Measurements from ENCODE around the gene STK26. TPM values are rescaled to one million over a fixed set of nuclear protein-coding genes. Genes with fewer than 3 reads are reported as not detected.

The STK26 gene
- total and polyA plus RNA-seq, 2 of the 13 experiments (the other 11 are each of a cell fraction or from before 2014, with no cell fraction given) = 16.9 to 47.9 TPM

DNA sequence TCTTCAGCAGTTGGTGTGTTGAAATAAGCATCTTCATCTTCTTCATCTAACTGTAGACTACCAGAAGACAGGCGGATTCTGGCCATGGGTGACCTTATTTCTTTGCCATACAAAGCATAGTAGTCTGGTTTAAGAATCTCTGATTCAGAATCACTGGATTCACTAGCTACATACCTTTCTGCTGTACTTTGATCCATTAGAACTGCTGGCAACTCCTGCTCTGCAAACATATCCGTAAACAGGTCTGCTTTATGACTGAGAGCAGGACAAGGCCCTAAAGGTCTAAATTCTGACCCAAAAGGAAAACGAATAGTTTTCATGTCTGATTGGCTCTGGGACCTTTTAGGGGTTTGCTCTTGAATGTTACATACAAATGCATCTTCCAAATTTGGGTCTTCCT lies 54.8 kb downstream of the STK26 start (continued):
- TF ChIP-seq, protein P1, sequence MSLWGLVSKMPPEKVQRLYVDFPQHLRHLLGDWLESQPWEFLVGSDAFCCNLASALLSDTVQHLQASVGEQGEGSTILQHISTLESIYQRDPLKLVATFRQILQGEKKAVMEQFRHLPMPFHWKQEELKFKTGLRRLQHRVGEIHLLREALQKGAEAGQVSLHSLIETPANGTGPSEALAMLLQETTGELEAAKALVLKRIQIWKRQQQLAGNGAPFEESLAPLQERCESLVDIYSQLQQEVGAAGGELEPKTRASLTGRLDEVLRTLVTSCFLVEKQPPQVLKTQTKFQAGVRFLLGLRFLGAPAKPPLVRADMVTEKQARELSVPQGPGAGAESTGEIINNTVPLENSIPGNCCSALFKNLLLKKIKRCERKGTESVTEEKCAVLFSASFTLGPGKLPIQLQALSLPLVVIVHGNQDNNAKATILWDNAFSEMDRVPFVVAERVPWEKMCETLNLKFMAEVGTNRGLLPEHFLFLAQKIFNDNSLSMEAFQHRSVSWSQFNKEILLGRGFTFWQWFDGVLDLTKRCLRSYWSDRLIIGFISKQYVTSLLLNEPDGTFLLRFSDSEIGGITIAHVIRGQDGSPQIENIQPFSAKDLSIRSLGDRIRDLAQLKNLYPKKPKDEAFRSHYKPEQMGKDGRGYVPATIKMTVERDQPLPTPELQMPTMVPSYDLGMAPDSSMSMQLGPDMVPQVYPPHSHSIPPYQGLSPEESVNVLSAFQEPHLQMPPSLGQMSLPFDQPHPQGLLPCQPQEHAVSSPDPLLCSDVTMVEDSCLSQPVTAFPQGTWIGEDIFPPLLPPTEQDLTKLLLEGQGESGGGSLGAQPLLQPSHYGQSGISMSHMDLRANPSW (CRISPR knock-in tag; IDR thresholded peaks at IDR 0.05; ENCODE audit: borderline replicate concordance) = no peak
- TF ChIP-seq CEBPB (IDR thresholded peaks at IDR 0.05; ENCODE audit: borderline replicate concordance, low read depth, low read length) = no peak
- 0 out of 2 replicates have a peak, but pooled peaks have one; percentile 55 for TF ChIP-seq PHF21A (CRISPR knock-in tag; IDR thresholded peaks at IDR 0.05)
- TF ChIP-seq, protein P2, sequence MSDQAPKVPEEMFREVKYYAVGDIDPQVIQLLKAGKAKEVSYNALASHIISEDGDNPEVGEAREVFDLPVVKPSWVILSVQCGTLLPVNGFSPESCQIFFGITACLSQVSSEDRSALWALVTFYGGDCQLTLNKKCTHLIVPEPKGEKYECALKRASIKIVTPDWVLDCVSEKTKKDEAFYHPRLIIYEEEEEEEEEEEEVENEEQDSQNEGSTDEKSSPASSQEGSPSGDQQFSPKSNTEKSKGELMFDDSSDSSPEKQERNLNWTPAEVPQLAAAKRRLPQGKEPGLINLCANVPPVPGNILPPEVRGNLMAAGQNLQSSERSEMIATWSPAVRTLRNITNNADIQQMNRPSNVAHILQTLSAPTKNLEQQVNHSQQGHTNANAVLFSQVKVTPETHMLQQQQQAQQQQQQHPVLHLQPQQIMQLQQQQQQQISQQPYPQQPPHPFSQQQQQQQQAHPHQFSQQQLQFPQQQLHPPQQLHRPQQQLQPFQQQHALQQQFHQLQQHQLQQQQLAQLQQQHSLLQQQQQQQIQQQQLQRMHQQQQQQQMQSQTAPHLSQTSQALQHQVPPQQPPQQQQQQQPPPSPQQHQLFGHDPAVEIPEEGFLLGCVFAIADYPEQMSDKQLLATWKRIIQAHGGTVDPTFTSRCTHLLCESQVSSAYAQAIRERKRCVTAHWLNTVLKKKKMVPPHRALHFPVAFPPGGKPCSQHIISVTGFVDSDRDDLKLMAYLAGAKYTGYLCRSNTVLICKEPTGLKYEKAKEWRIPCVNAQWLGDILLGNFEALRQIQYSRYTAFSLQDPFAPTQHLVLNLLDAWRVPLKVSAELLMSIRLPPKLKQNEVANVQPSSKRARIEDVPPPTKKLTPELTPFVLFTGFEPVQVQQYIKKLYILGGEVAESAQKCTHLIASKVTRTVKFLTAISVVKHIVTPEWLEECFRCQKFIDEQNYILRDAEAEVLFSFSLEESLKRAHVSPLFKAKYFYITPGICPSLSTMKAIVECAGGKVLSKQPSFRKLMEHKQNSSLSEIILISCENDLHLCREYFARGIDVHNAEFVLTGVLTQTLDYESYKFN (CRISPR knock-in tag; conservative IDR thresholded peaks at IDR 0.05) = peak; percentile 56
- no peak for TF ChIP-seq JUNB (CRISPR knock-in tag; IDR thresholded peaks at IDR 0.05; ENCODE audit: borderline replicate concordance)
- TF ChIP-seq HNF4A (CRISPR knock-in tag; IDR thresholded peaks at IDR 0.05) = peak; percentile 70
- TF ChIP-seq ZNF629 (CRISPR knock-in tag; conservative IDR thresholded peaks at IDR 0.05) = peak; percentile 32; the same call in 1 of the 2 replicates

DNA sequence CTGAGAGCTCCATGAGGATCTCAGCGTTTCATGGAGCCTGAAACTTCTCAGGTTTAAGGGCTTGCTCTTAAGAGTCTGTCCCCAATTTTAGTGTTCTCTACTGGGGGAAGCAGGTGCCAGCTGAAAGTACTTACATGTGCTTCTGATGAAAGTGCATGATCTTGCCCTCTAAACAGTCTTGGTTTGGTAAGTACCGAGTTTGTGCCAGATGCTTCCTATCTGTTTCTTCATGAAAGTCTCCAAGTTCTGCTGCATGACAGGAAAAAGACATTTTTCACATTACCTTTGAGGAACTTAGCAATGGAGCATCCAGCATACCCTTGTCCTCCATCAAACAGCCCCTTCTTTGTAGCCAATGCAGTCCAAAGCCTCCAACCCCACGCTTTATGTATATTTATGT lies 62.7 kb downstream of the STK26 start:
- CTCF ChIA-PET (ENCODE audit: low intra/inter-chr PET ratio, low total read pairs) = no interaction called here
- no peak overlapping the region for H2AFZ ChIP-seq (ENCODE audit: low read length)
- H3K4me2 ChIP-seq (ENCODE audit: low read depth, low read length) = no peak overlapping the region
- DNase-seq (ENCODE audit: low spot score) = no peak
- H3K9ac ChIP-seq (ENCODE audit: insufficient read depth, low read depth, low read length) = no peak overlapping the region
- no peak for FAIRE-seq
- no peaks in the 10 kb centered on the region for H3K36me3 ChIP-seq (replicated peaks in 1 of 2; ENCODE audit: control insufficient read depth in 1 of 2, insufficient read depth in 2 of 2, low read length in 2 of 2)
- no peaks in the 10 kb centered on the region for H4K20me1 ChIP-seq (ENCODE audit: insufficient read depth, low read length)
- no TSS peak for BruUV-seq (replicated peaks)
- no peak for ATAC-seq
- H3K27me3 ChIP-seq (ENCODE audit: control insufficient read depth in 1 of 2, insufficient read depth in 2 of 2, low read length in 2 of 2) = no peaks in the 10 kb centered on the region
- no peak overlapping the region for H3K27ac ChIP-seq (ENCODE audit: extremely low read length, insufficient read depth, low read length)
- POLR2A ChIA-PET = no interaction called here
- 0% methylated on average over 2 of the region's 3 CpGs for WGBS (ENCODE audit: low lambda C conversion rate)
- H3K4me1 ChIP-seq (ENCODE audit: insufficient read depth, low read length) = no peaks in the 10 kb centered on the region
- TF ChIP-seq TCF7 (IDR thresholded peaks at IDR 0.05; ENCODE audit: low read depth) = no peak
- H3K4me3 ChIP-seq (replicated peaks in 1 of 3; ENCODE audit: insufficient read depth in 1 of 3, low read depth in 2 of 3, low read length in 3 of 3) = no peak overlapping the region
- H3K9me3 ChIP-seq (ENCODE audit: low read length) = no peaks in the 10 kb centered on the region
- intact Hi-C loops (cut with micrococcal nuclease; ENCODE audit: unreplicated experiment) = no loop called here
- no peaks in the 10 kb centered on the region for H3K79me2 ChIP-seq (ENCODE audit: insufficient read depth, low read length)
- in situ Hi-C loops (cut with HindIII; ENCODE audit: extremely low pct_ligation_motif_present, low pct_unique_long_range_greater_than_20kb) = no loop called here
